RWPE1 (cell line): ENCODE measurements around the gene PTGDS.

ENCODE experiments used
- CTCF ChIA-PET: fragments of 350-600 bp; sonication (Branson Sonifier 250); formaldehyde crosslinking; extraction: SDS; loops from one replicate; lab custom pipeline; 2021; lab: Yijun Ruan, JAX
- POLR2A ChIA-PET: fragments of 400-600 bp; formaldehyde crosslinking; extraction: SDS; loops from one replicate; lab custom pipeline; 2020; ENCODE audit warnings: antibody characterized with exemption; ENCODE audit not compliant: low non-redundant PET; lab: Yijun Ruan, JAX
- DNase-seq: peaks from one replicate; pipeline ENCODE4 v3.0.0; 2012; ENCODE audit warnings: low spot score
- H3K27ac ChIP-seq: fragments of 450-650 bp; 2 replicates; pipeline ENCODE4 v1.5.1; 2017
- TF ChIP-seq, protein P1 (sequence below): fragments of 450-650 bp; conservative IDR thresholded peaks from 2 replicates; pipeline ENCODE4 v1.5.1; 2017; ENCODE audit warnings: low read depth, mild to moderate bottlenecking

Gene PTGDS

DNA sequence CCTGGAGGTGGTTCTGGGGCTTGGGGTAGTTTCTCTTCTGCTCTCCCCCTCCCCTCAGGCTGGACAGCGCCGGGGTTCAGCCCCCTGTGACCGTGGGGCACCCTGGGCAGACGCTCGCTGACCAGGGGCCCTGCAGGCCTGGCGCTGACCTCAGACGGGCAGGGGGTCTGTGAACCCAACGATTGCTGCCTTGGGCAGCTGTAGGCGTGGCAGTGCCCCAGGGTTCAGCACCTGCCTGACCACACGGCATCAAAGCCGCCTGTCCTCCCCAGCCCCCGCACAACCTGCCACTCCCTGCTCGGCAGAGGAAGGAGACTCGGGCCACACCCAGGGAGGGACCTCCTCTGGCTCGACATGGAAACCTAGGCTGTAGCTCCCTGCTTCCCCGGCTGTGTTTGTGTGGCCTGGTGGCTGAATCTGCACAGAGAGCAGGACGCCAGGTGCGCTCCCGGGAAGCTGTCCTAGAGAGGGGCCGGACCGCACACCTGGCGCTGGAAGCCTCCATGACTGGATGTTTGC is 13.1 kb upstream of the PTGDS start:
- POLR2A ChIA-PET: interaction anchor here (0.6 kb wide), 1 partner anchor 14 kb away, joined by 3 read pairs; no protein-coding TSS in a partner anchor
- TF ChIP-seq, protein P1, sequence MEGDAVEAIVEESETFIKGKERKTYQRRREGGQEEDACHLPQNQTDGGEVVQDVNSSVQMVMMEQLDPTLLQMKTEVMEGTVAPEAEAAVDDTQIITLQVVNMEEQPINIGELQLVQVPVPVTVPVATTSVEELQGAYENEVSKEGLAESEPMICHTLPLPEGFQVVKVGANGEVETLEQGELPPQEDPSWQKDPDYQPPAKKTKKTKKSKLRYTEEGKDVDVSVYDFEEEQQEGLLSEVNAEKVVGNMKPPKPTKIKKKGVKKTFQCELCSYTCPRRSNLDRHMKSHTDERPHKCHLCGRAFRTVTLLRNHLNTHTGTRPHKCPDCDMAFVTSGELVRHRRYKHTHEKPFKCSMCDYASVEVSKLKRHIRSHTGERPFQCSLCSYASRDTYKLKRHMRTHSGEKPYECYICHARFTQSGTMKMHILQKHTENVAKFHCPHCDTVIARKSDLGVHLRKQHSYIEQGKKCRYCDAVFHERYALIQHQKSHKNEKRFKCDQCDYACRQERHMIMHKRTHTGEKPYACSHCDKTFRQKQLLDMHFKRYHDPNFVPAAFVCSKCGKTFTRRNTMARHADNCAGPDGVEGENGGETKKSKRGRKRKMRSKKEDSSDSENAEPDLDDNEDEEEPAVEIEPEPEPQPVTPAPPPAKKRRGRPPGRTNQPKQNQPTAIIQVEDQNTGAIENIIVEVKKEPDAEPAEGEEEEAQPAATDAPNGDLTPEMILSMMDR: no peak
- H3K27ac ChIP-seq: peak overlapping the region; percentile 66
- CTCF ChIA-PET: interaction anchor here (0.9 to 1.4 kb wide), 2 partner anchors 16 to 20 kb away, joined by 3 to 5 read pairs; partner anchors contain the start of gene FBXW5
- peak; percentile 59 for DNase-seq

DNA sequence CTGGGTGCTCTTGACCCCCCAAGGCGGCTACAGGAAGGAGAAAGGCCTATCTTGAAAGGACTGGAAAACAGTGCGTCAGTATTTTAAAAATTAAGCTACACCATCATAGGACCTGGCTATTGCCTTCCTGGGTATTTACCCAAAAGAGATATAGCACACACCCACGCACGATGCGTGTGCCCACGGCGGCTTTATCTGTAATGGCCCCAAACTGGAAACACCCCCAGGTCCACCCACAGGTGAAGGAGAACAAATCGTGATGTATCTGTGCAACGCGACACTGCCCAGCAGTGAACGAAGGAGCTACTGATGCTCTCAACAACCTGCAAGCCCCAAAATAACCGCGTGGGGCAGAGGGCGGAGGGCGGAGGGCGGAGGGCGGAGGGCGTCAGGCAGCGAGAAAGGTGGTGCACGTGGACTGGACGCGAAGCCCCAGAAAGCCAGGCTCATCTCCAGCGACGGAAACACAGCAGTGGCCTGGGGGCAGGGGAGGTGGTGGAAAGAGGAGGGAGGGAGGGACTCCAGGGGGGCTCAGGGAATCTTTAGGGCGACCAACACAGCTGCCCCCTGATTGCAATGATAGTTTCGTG is 12.4 kb upstream of the PTGDS start:
- ChIA-PET POLR2A (interaction anchor here (0.6 kb wide), 1 partner anchor 13 kb away, joined by 3 read pairs; no protein-coding TSS in a partner anchor), CTCF (interaction anchor here (0.7 to 1.4 kb wide), 5 partner anchors 10 to 535 kb away, joined by 3 to 5 read pairs (median 3); partner anchors contain the start of gene FBXW5)
- no peak for DNase-seq
- TF ChIP-seq, protein P1: no peak
- peak overlapping the region; percentile 66 for H3K27ac ChIP-seq

DNA sequence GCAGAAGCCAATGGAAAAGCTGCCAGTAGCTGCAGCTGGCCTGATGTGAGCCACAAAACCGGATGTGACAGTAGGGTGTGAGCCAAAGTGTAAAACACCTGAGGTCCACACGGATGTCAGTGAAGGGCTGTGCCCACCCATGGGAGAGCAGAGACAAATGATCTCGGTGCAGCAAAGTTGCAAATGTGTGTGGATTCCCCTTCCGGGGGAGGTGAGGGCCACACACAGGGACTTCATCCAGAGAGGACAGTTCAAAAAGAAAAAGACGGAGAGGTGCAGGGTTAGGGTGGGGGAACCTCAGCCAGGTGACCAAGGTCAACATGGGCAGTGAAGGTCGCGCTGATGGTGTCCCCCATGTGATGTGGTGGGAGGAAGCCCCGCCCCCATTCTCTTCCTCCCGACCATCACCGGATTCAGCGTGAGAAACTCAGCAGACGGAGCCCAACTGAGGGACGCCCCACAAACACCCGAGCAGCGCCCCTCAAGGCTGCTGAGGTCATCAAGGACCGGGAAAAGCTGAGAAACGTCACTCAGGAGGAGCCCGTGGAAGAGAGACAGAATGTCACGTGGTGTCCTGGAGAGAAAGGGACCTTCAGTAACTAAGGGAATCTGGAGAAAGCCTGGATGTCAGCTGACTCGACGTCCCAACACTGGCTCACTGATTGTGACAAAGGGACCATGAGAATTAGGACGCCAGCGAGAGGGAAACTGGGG is 11.4 kb upstream of the PTGDS start:
- ChIA-PET POLR2A (no interaction called here), CTCF (interaction anchor here (0.6 to 1.0 kb wide), 3 partner anchors 9 to 478 kb away, joined by 3 to 4 read pairs (median 3); no protein-coding TSS in a partner anchor)
- TF ChIP-seq, protein P1: no peak

DNA sequence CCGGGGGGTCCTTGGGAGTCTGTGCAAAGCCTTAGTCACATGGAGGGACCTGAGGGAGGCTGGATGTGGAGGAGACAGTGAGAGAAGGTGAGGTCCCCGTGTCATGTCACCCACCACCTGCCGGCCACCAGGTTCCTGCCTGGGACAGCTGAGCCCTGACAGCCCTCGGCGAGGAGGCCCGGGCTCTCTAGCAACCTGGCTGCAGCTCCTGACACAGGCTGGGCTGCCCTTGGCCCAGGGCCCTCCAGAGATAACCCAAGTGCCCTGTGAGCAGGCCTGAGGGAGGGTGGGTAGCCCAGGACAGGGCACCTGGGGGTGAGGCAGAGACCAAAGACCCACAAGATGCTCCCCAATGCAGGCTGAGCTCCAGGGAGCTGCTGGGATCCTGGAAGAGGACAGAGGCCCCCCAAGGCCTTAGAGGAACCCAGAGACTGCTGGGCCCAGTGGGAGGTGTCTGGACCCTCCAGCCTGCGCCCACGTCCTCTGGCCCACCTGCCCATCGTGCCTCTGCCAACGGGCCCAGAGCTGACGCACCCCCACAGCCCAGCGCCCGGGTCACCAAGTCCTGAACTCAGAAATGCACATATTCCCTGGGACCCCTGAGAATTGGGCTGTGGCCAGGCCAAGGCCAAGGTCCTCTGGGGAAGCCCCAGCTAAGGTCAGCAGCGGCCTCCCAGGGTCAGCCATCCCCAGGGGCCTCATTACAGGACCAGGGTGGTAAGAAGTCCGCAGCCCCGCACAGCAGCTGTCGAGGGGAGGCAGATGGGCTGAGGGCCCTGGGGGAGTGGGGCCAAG is 8.8 kb upstream of the PTGDS start:
- TF ChIP-seq, protein P1: no peak

More for the DNA sequence above, 11.4 kb upstream of the PTGDS start:
- no peak overlapping the region for H3K27ac ChIP-seq
- DNase-seq: no peak

DNA sequence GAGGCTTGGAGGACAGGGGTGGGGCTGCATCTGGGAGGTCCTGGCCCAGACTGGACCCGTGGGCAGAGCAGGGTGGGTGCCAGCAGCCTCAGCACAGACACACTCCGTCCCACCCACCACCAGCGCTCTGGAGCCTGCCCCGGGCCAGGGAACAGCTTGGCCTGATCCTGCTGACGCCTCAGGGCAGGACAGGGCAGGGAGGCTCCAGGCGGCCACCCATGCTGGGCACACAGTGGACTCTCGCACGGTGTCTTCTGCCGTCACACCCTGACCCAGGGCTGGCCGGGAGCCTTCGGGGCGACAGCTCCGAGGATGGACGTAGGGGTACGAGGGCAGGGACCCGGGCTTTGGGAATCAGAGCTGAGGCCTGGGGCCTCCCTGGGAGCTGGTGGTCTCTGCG is 8.2 kb upstream of the PTGDS start:
- ChIA-PET CTCF (interaction anchor here (0.7 kb wide), 1 partner anchor 19 kb away, joined by 3 read pairs; no protein-coding TSS in a partner anchor), POLR2A (no interaction called here)
- no peak for DNase-seq
- TF ChIP-seq, protein P1: no peak
- H3K27ac ChIP-seq: 0 out of 2 replicates have a peak overlapping the region, but pooled peaks have one; percentile 7

More for the DNA sequence above, 8.8 kb upstream of the PTGDS start:
- POLR2A ChIA-PET: no interaction called here
- no peak for DNase-seq
- CTCF ChIA-PET: interaction anchor here (0.6 kb wide), 1 partner anchor 483 kb away, joined by 5 read pairs; no protein-coding TSS in a partner anchor
- peak overlapping the region; percentile 7; the same call in 1 of the 2 replicates for H3K27ac ChIP-seq
